Measurements from ENCODE around the gene PUS7.

PUS7 gene

DNA sequence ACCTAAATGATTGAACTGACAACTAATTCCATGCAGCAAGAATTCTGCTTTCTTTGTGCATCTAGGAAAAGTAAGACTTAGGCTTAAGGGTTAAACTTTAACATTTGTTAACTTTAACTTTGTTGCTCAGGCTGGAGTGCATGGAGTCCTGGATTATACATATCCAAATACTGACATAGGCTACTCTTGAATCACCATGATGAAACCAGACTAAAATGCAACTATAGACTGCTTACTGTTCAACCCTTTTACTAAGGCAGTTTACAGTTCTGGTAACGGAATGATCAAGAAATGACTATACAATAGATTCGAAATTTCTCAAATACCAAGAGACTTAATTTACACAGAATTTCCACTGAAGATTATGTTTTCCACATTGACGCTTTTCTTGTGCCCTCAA, 52.0 kb downstream of the PUS7 start:
- Histone ChIP-seq H3F3A (ENCODE audit: insufficient read depth, low read length) (no peaks in the 10 kb centered on the region), H3K36me3 (replicated peaks; ENCODE audit: insufficient read depth, low read length) (no peaks in the 10 kb centered on the region), H4K20me1 (ENCODE audit: insufficient read depth, low read length) (no peaks in the 10 kb centered on the region), H3K79me2 (ENCODE audit: low read length) (no peaks in the 10 kb centered on the region), H3K27ac (ENCODE audit: low read length) (no peak overlapping the region), H3K4me1 (ENCODE audit: low read length) (no peaks in the 10 kb centered on the region), H3K9ac (ENCODE audit: low read length) (no peak overlapping the region), H3K4me2 (ENCODE audit: low read depth, low read length) (no peak overlapping the region), H3K9me2 (replicated peaks; ENCODE audit: insufficient read depth, low read length) (no peaks in the 10 kb centered on the region), H2AFZ (ENCODE audit: low read length) (no peak overlapping the region), H3K27me3 (replicated peaks; ENCODE audit: insufficient read depth, low read length) (no peaks in the 10 kb centered on the region), H3K9me3 (replicated peaks; ENCODE audit: insufficient read depth, low read length) (no peaks in the 10 kb centered on the region), H3K4me3 (ENCODE audit: low read length) (no peak overlapping the region)
- no peak for DNase-seq
- TF ChIP-seq EZH2phosphoT487 (IDR thresholded peaks at IDR 0.05; ENCODE audit: low read length), result no peak
- no peak for TF ChIP-seq CTCF (IDR thresholded peaks at IDR 0.05; ENCODE audit: low read length)
- no peak for TF ChIP-seq EZH2 (optimal IDR thresholded peaks at IDR 0.05; ENCODE audit: low read depth, low read length)

GRCh38 chr7:105462765-105463420, 59.2 kb downstream of the PUS7 start:
- Histone ChIP-seq H3K9ac (ENCODE audit: low read length) (no peak overlapping the region), H3K4me2 (ENCODE audit: low read depth, low read length) (no peak overlapping the region), H3K4me3 (ENCODE audit: low read length) (no peak overlapping the region), H3K79me2 (ENCODE audit: low read length) (no peaks in the 10 kb centered on the region), H3F3A (ENCODE audit: insufficient read depth, low read length) (no peaks in the 10 kb centered on the region), H3K36me3 (replicated peaks; ENCODE audit: insufficient read depth, low read length) (no peaks in the 10 kb centered on the region), H3K9me3 (replicated peaks; ENCODE audit: insufficient read depth, low read length) (no peaks in the 10 kb centered on the region), H3K27me3 (replicated peaks; ENCODE audit: insufficient read depth, low read length) (no peaks in the 10 kb centered on the region), H2AFZ (ENCODE audit: low read length) (no peak overlapping the region), H3K27ac (ENCODE audit: low read length) (no peak overlapping the region), H3K4me1 (ENCODE audit: low read length) (no peaks in the 10 kb centered on the region), H3K9me2 (replicated peaks; ENCODE audit: insufficient read depth, low read length) (no peaks in the 10 kb centered on the region), H4K20me1 (ENCODE audit: insufficient read depth, low read length) (no peaks in the 10 kb centered on the region)
- no peak for DNase-seq
- TF ChIP-seq EZH2phosphoT487 (IDR thresholded peaks at IDR 0.05; ENCODE audit: low read length) (no peak), CTCF (IDR thresholded peaks at IDR 0.05; ENCODE audit: low read length) (no peak), EZH2 (optimal IDR thresholded peaks at IDR 0.05; ENCODE audit: low read depth, low read length) (no peak)

- no peak overlapping the region for H3K4me2 ChIP-seq (ENCODE audit: low read depth, low read length)
- TF ChIP-seq EZH2phosphoT487 (IDR thresholded peaks at IDR 0.05; ENCODE audit: low read length) (no peak), EZH2 (optimal IDR thresholded peaks at IDR 0.05; ENCODE audit: low read depth, low read length) (no peak), CTCF (IDR thresholded peaks at IDR 0.05; ENCODE audit: low read length) (no peak)
- no peaks in the 10 kb centered on the region for H3K36me3 ChIP-seq (replicated peaks; ENCODE audit: insufficient read depth, low read length)
These were observed 60.6 kb downstream of the PUS7 start for GRCh38 chr7:105461518-105461917.

More at GRCh38 chr7:105461518-105461917, 60.6 kb downstream of the PUS7 start:
- no peak overlapping the region for H3K9ac ChIP-seq (ENCODE audit: low read length)
- no peak for DNase-seq
- H3K4me1 ChIP-seq (ENCODE audit: low read length), result no peaks in the 10 kb centered on the region
- H3K79me2 ChIP-seq (ENCODE audit: low read length), result no peaks in the 10 kb centered on the region
- no peak overlapping the region for H3K4me3 ChIP-seq (ENCODE audit: low read length)
- H3K27me3 ChIP-seq (replicated peaks; ENCODE audit: insufficient read depth, low read length), result no peaks in the 10 kb centered on the region
- H3K9me2 ChIP-seq (replicated peaks; ENCODE audit: insufficient read depth, low read length), result no peaks in the 10 kb centered on the region
- no peaks in the 10 kb centered on the region for H4K20me1 ChIP-seq (ENCODE audit: insufficient read depth, low read length)
- H3K9me3 ChIP-seq (replicated peaks; ENCODE audit: insufficient read depth, low read length), result no peaks in the 10 kb centered on the region
- no peaks in the 10 kb centered on the region for H3F3A ChIP-seq (ENCODE audit: insufficient read depth, low read length)
- H2AFZ ChIP-seq (ENCODE audit: low read length), result no peak overlapping the region
- no peak overlapping the region for H3K27ac ChIP-seq (ENCODE audit: low read length)

Data from MM.1S (cell line).